Ectodermal cell (in vitro differentiated cells): ENCODE measurements around the gene DCP2.

Experiments used
- H3K27ac ChIP-seq: 2 replicates; pipeline ENCODE4 v1.7.0; 2013; ENCODE audit warnings: mild to moderate bottlenecking, low read depth, low read length; ENCODE audit not compliant: insufficient read depth, poor library complexity, severe bottlenecking
- H3K27me3 ChIP-seq: 2 replicates; pipeline ENCODE4 v1.7.0; 2013; ENCODE audit warnings: mild to moderate bottlenecking, low read length; ENCODE audit not compliant: insufficient read depth, control insufficient read depth, poor library complexity, severe bottlenecking
- H3K36me3 ChIP-seq: one replicate; pipeline ENCODE4 v1.7.0; 2013; ENCODE audit warnings: low read length; ENCODE audit not compliant: control insufficient read depth, insufficient read depth
- H3K4me1 ChIP-seq: one replicate; pipeline ENCODE4 v1.7.0; 2013; ENCODE audit warnings: low read length; ENCODE audit not compliant: control insufficient read depth, insufficient read depth
- H3K4me3 ChIP-seq: 2 replicates; pipeline ENCODE4 v1.7.0; 2013; ENCODE audit warnings: low read depth, low read length, control low read depth; ENCODE audit not compliant: insufficient read depth
- H3K9me3 ChIP-seq: 2 replicates; pipeline ENCODE4 v1.7.0; 2013; ENCODE audit warnings: mild to moderate bottlenecking, low read length, moderate library complexity; ENCODE audit not compliant: control insufficient read depth
- WGBS, 2 experiments: methylation state at CpG; one replicate each; pipeline ENCODE4 v1.1.7; 2013; ENCODE audit warnings: missing lambda C conversion rate in 2 of 2; 5-methylcytosine and 5-hydroxymethylcytosine counted together

DCP2 gene

GRCh38 chr5:113063927-113064326 lies 87.3 kb downstream of the DCP2 start:
- Histone ChIP-seq H3K27ac (no peak overlapping the region), H3K36me3 (no peaks in the 10 kb centered on the region), H3K4me3 (no peak overlapping the region), H3K9me3 (no peaks in the 10 kb centered on the region), H3K27me3 (no peaks in the 10 kb centered on the region), H3K4me1 (peaks cover 11% of the 10 kb centered on the region)
- WGBS, 2 experiments, result 85 to 88% methylated on average over 12 of the region's 12 CpGs

- Histone ChIP-seq H3K27me3 (no peaks in the 10 kb centered on the region), H3K4me1 (peaks cover 2% of the 10 kb centered on the region), H3K36me3 (no peaks in the 10 kb centered on the region), H3K27ac (no peak overlapping the region), H3K4me3 (no peak overlapping the region), H3K9me3 (no peaks in the 10 kb centered on the region)
- WGBS, 2 experiments, result 88 to 100% methylated on average over 1 of the region's 1 CpG
Observed at GRCh38 chr5:113064806-113065205, 88.2 kb downstream of the DCP2 start.

- no peaks in the 10 kb centered on the region for H3K9me3 ChIP-seq
- no peaks in the 10 kb centered on the region for H3K36me3 ChIP-seq
- 95 to 100% methylated on average over 2 of the region's 2 CpGs for WGBS, 2 experiments
- H3K4me3 ChIP-seq, result no peak overlapping the region
- no peaks in the 10 kb centered on the region for H3K27me3 ChIP-seq
- H3K27ac ChIP-seq, result no peak overlapping the region
- no peaks in the 10 kb centered on the region for H3K4me1 ChIP-seq
Observed at GRCh38 chr5:113065626-113066025, 89.0 kb downstream of the DCP2 start.

GRCh38 chr5:113067635-113068344 lies 91.2 kb downstream of the DCP2 start:
- no peaks in the 10 kb centered on the region for H3K9me3 ChIP-seq
- WGBS, 2 experiments, result 94 to 95% methylated on average over 19 of the region's 19 CpGs
- no peak overlapping the region for H3K27ac ChIP-seq
- H3K4me1 ChIP-seq, result no peaks in the 10 kb centered on the region
- no peaks in the 10 kb centered on the region for H3K27me3 ChIP-seq
- no peaks in the 10 kb centered on the region for H3K36me3 ChIP-seq
- H3K4me3 ChIP-seq, result no peak overlapping the region

- H3K27me3 ChIP-seq, result no peaks in the 10 kb centered on the region
- H3K27ac ChIP-seq, result no peak overlapping the region
- H3K4me1 ChIP-seq, result no peaks in the 10 kb centered on the region
- H3K36me3 ChIP-seq, result no peaks in the 10 kb centered on the region
- H3K9me3 ChIP-seq, result no peaks in the 10 kb centered on the region
- H3K4me3 ChIP-seq, result no peak overlapping the region
- 92 to 98% methylated on average over 2 of the region's 2 CpGs for WGBS, 2 experiments
Observed at GRCh38 chr5:113068559-113068958, 92.0 kb downstream of the DCP2 start.
